HepG2 (cell line): Measurements from ENCODE around the gene ITIH6. TPM values are rescaled to one million over a fixed set of nuclear protein-coding genes. Genes with fewer than 3 reads are reported as not detected.

Experiments
- ATAC-seq: fragments of 200-7000 bp; cut with Tn5 transposase; 3 replicates; pipeline ENCODE4 v1.9.1; 2020; ENCODE audit warnings: mild to moderate bottlenecking, moderate library complexity
- BruUV-seq: library from RNA; stranded (reverse); fragments of 400-500 nt; replicated peaks from 2 replicates; lab custom pipeline; 2021; lab: Mats Ljungman, UMichigan
- CTCF ChIA-PET: fragments of 300-600 bp; formaldehyde crosslinking; extraction: SDS; loops from one replicate; lab custom pipeline; 2021; ENCODE audit warnings: low total read pairs, inconsistent platforms, low intra/inter-chr PET ratio; lab: Yijun Ruan, JAX
- POLR2A ChIA-PET: fragments of 350-600 bp; sonication (Branson Sonifier 250); formaldehyde crosslinking; loops from one replicate; lab custom pipeline; 2020; ENCODE audit warnings: antibody characterized with exemption, inconsistent platforms; lab: Yijun Ruan, JAX
- DNase-seq: peaks from one replicate; pipeline ENCODE4 v3.0.0-alpha.2; 2015; ENCODE audit warnings: low spot score
- FAIRE-seq: peaks from 3 replicates; lab custom pipeline; 2011; peaks lifted over from hg19 to GRCh38; lab: Jason Lieb, UNC
- H2AFZ ChIP-seq: one replicate; pipeline ENCODE4 v1.6.1; 2011; ENCODE audit warnings: low read length, inconsistent platforms
- H3K27ac ChIP-seq: fragments of 300-600 bp; 3 replicates; pipeline ENCODE4 v1.8.0; 2011; ENCODE audit warnings: mixed run types, mild to moderate bottlenecking, mixed read lengths, low read length, inconsistent platforms; ENCODE audit not compliant: insufficient read depth; ENCODE audit errors: extremely low read length
- H3K27me3 ChIP-seq, 2 experiments: fragments of 200-600 bp in 1 of 2; 2 replicates in 1 of 2; 3 replicates in 1 of 2; pipeline versions ENCODE4 v1.6.0 to v1.8.0; 2011; ENCODE audit warnings: low read length in 2 of 2, mild to moderate bottlenecking in 2 of 2, moderate library complexity in 2 of 2, inconsistent platforms in 1 of 2; ENCODE audit not compliant: insufficient read depth in 2 of 2, control insufficient read depth in 1 of 2
- H3K36me3 ChIP-seq, 2 experiments: fragments of 200-600 bp in 1 of 2; replicated peaks in 1 of 2; 2 replicates in 1 of 2; 3 replicates in 1 of 2; pipeline versions ENCODE4 v1.5.1 to v1.8.0; 2011; ENCODE audit warnings: low read length in 2 of 2, inconsistent platforms in 1 of 2; ENCODE audit not compliant: insufficient read depth in 2 of 2, control insufficient read depth in 1 of 2
- H3K4me1 ChIP-seq: 2 replicates; pipeline ENCODE4 v1.5.1; 2012; ENCODE audit warnings: low read length, inconsistent platforms; ENCODE audit not compliant: insufficient read depth
- H3K4me2 ChIP-seq: 2 replicates; pipeline ENCODE4 v1.6.0; 2011; ENCODE audit warnings: low read depth, low read length, inconsistent platforms
- H3K4me3 ChIP-seq, 3 experiments: fragments of 200-600 bp in 1 of 3; sonication (generic), shearing (Covaris generic) in 1 of 3; replicated peaks in 1 of 3; 2 replicates each; pipeline ENCODE4 v1.5.1; 2011 to 2016; ENCODE audit warnings: low read length in 3 of 3, inconsistent platforms in 2 of 3, low read depth in 2 of 3, mild to moderate bottlenecking in 2 of 3, control low read depth in 1 of 3, mixed read lengths in 1 of 3; ENCODE audit not compliant: insufficient read depth in 1 of 3
- H3K79me2 ChIP-seq: one replicate; pipeline ENCODE4 v1.6.1; 2011; ENCODE audit warnings: low read length, inconsistent platforms; ENCODE audit not compliant: insufficient read depth
- H3K9ac ChIP-seq: 2 replicates; pipeline ENCODE4 v1.6.0; 2011; ENCODE audit warnings: mild to moderate bottlenecking, low read depth, low read length, inconsistent platforms; ENCODE audit not compliant: insufficient read depth
- H3K9me3 ChIP-seq: 2 replicates; pipeline ENCODE4 v1.5.1; 2012; ENCODE audit warnings: mild to moderate bottlenecking, low read length
- H4K20me1 ChIP-seq: 2 replicates; pipeline ENCODE4 v1.6.0; 2011; ENCODE audit warnings: inconsistent platforms, mild to moderate bottlenecking, low read length, moderate library complexity; ENCODE audit not compliant: insufficient read depth
- CC2D1A ChIP-seq: sonication (generic); formaldehyde crosslinking; IDR thresholded peaks from 2 replicates; pipeline ENCODE4 v1.8.1; 2023; ENCODE audit warnings: mild to moderate bottlenecking, missing genetic modification reagents
- ETV6 ChIP-seq: sonication (generic); formaldehyde crosslinking; conservative IDR thresholded peaks from 2 replicates; pipeline ENCODE4 v1.4.0; 2020; ENCODE audit warnings: missing genetic modification reagents
- FOXP1 ChIP-seq, 2 experiments: fragments of 450-650 bp in 1 of 2; IDR thresholded peaks; 2 replicates each; pipeline ENCODE4 v1.6.1; 2017 to 2018; ENCODE audit warnings: antibody characterized with exemption in 1 of 2
- JUND ChIP-seq: sonication (generic); formaldehyde crosslinking; IDR thresholded peaks from 2 replicates; pipeline ENCODE4 v1.8.0; 2022; ENCODE audit warnings: mild to moderate bottlenecking, missing genetic modification reagents
- KLF9 ChIP-seq: IDR thresholded peaks from 2 replicates; pipeline ENCODE4 v1.6.1; 2016; ENCODE audit warnings: low read depth
- MTF2 ChIP-seq: sonication (generic); formaldehyde crosslinking; IDR thresholded peaks from 2 replicates; pipeline ENCODE4 v1.5.0; 2020; ENCODE audit warnings: missing genetic modification reagents, borderline replicate concordance
- NFRKB ChIP-seq: fragments of 450-650 bp; IDR thresholded peaks from 2 replicates; pipeline ENCODE4 v1.6.1; 2017
- SNAI1 ChIP-seq: sonication (generic); formaldehyde crosslinking; IDR thresholded peaks from 2 replicates; pipeline ENCODE4 v1.5.0; 2020; ENCODE audit warnings: mild to moderate bottlenecking, missing genetic modification reagents, borderline replicate concordance
- SOX6 ChIP-seq, 2 experiments: fragments of 450-650 bp in 1 of 2; sonication (generic) in 1 of 2; formaldehyde crosslinking in 1 of 2; IDR thresholded peaks; 2 replicates each; pipeline versions ENCODE4 v1.4.0 to v1.6.1; 2017 to 2020; ENCODE audit warnings: antibody characterized with exemption in 1 of 2, mild to moderate bottlenecking in 1 of 2, missing genetic modification reagents in 1 of 2
- TAF1 ChIP-seq: sonication (generic); formaldehyde crosslinking; IDR thresholded peaks from 2 replicates; pipeline ENCODE4 v1.4.0; 2020; ENCODE audit warnings: missing genetic modification reagents
- ZNF546 ChIP-seq: sonication (generic); formaldehyde crosslinking; conservative IDR thresholded peaks from 2 replicates; pipeline ENCODE4 v1.8.1; 2023; ENCODE audit warnings: mild to moderate bottlenecking, missing genetic modification reagents
- WGBS: methylation state at CpG from one replicate; pipeline ENCODE4 v1.1.6; 2017; ENCODE audit warnings: low lambda C conversion rate; 5-methylcytosine and 5-hydroxymethylcytosine counted together
- in situ Hi-C: cut with HindIII; loops from 2 replicates; pipeline ENCODE4 v1.10.0; 2017; ENCODE audit warnings: low pct_unique_long_range_greater_than_20kb; ENCODE audit not compliant: extremely low pct_ligation_motif_present
- intact Hi-C: fragments of 100-400 bp; cut with micrococcal nuclease; formaldehyde crosslinking; loops from one replicate; pipeline ENCODE4 v1.10.0; 2022; ENCODE audit not compliant: unreplicated experiment
- polyA plus RNA-seq, 8 experiments: library from polyadenylated mRNA; depleted of rRNA in 3 of 8; stranded (reverse) in 7 of 8; unstranded in 1 of 8; fragments of >200 nt; fragmentation: Illumina TruSeq in 4 of 8; extraction: Trizol in 4 of 8; gene quantifications; 2 replicates each; pipeline versions ENCODE4 v1.2.1 to v1.2.3, GENCODE V29; 2011 to 2016; ENCODE audit warnings: low read depth in 4 of 8, missing spikeins in 1 of 8, mixed read lengths in 1 of 8; ENCODE audit not compliant: insufficient read depth in 1 of 8
- total RNA-seq, 5 experiments: library from RNA; depleted of rRNA; stranded (reverse); fragments of >200 nt; fragmentation: Illumina TruSeq; extraction: Trizol; gene quantifications; 2 replicates each; pipeline ENCODE4 v1.2.3, GENCODE V29; 2016; ENCODE audit warnings: low read depth in 1 of 5
- TF ChIP-seq, protein P1 (sequence below): sonication (generic); formaldehyde crosslinking; IDR thresholded peaks from 2 replicates; pipeline ENCODE4 v1.4.0; 2020; ENCODE audit warnings: missing genetic modification reagents
- TF ChIP-seq, protein P2 (sequence below): IDR thresholded peaks from 2 replicates; pipeline ENCODE4 v1.6.1; 2016; ENCODE audit warnings: missing biosample characterization, missing genetic modification reagents, low read depth
- TF ChIP-seq, protein P3 (sequence below): sonication (generic); formaldehyde crosslinking; IDR thresholded peaks from 2 replicates; pipeline ENCODE4 v1.5.0; 2020; ENCODE audit warnings: mild to moderate bottlenecking, missing genetic modification reagents

Gene ITIH6
- total and polyA plus RNA-seq, 2 of the 13 experiments (the other 11 are each of a cell fraction or from before 2014, with no cell fraction given), result not detected

DNA sequence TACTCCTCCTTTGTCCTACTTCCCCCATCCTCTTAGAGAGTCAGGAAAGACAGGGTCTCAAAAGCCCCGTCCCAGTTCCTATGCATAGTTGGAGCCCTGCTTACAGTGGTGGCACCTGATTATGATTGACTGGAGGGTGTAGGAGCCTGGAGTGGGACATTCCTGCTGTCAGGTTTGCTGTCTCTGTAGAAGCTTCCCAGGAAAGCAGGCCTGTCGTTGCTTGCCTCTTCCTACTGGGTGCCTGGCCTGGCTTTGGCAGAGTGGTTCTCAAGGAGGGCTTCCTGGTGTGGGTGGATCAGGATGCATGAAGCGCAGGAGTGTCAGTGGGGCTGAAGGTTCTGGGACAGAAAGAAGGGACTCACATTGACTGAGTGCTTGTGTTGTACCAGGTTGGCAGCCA is 14.3 kb upstream of the ITIH6 start (continued):
- TF ChIP-seq, protein P1, sequence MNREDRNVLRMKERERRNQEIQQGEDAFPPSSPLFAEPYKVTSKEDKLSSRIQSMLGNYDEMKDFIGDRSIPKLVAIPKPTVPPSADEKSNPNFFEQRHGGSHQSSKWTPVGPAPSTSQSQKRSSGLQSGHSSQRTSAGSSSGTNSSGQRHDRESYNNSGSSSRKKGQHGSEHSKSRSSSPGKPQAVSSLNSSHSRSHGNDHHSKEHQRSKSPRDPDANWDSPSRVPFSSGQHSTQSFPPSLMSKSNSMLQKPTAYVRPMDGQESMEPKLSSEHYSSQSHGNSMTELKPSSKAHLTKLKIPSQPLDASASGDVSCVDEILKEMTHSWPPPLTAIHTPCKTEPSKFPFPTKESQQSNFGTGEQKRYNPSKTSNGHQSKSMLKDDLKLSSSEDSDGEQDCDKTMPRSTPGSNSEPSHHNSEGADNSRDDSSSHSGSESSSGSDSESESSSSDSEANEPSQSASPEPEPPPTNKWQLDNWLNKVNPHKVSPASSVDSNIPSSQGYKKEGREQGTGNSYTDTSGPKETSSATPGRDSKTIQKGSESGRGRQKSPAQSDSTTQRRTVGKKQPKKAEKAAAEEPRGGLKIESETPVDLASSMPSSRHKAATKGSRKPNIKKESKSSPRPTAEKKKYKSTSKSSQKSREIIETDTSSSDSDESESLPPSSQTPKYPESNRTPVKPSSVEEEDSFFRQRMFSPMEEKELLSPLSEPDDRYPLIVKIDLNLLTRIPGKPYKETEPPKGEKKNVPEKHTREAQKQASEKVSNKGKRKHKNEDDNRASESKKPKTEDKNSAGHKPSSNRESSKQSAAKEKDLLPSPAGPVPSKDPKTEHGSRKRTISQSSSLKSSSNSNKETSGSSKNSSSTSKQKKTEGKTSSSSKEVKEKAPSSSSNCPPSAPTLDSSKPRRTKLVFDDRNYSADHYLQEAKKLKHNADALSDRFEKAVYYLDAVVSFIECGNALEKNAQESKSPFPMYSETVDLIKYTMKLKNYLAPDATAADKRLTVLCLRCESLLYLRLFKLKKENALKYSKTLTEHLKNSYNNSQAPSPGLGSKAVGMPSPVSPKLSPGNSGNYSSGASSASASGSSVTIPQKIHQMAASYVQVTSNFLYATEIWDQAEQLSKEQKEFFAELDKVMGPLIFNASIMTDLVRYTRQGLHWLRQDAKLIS (CRISPR knock-in tag), result no peak

DNA sequence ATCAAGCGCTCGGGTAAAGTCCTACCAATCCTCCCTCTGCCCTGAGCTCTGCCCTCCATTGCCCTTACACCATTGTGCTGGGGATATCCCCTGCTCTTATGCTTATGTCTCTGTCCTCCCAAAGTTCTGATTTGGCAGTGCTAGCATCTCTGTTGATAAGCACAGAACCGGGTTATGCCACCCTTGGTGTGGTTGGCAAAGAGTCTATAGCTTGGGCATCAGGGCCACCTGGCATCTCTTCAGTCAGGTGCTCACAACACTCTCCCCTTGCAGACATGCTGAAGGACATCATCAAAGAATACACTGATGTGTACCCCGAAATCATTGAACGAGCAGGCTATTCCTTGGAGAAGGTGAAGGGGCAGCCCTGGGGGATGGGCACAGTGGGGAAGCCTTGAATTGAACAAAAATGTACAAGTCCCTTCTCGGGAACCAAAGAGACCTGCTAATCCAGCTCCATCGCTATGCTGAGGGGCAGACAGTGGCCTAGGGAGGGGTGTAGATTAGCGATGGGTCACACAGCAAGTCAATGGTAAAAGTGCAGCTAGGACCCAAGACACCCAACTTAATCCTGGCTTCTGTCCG is 13.3 kb upstream of the ITIH6 start:
- no peak overlapping the region for H3K27ac ChIP-seq
- intact Hi-C loops, result no loop called here
- DNase-seq (no peak), ATAC-seq (no peak), FAIRE-seq (no peak)
- H3K4me3 ChIP-seq, result no peak overlapping the region
- H2AFZ ChIP-seq, result no peak overlapping the region
- H3K79me2 ChIP-seq, result peaks cover 24% of the 10 kb centered on the region
- H3K4me2 ChIP-seq, result no peak overlapping the region; the same call in 1 of the 2 replicates
- no peaks in the 10 kb centered on the region; a peak in 1 of 5 replicates for H3K27me3 ChIP-seq
- no TSS peak for BruUV-seq
- peaks cover 20% of the 10 kb centered on the region for H3K4me1 ChIP-seq
- TF ChIP-seq ZNF546 (CRISPR knock-in tag) (no peak), CC2D1A (no peak), SOX6 (IDR thresholded peaks at IDR 0.05) (no peak), SOX6 (CRISPR knock-in tag; IDR thresholded peaks at IDR 0.05) (no peak), NFRKB (no peak), TAF1 (CRISPR knock-in tag) (no peak), KLF9 (CRISPR knock-in tag) (no peak), ETV6 (CRISPR knock-in tag) (no peak), SNAI1 (CRISPR knock-in tag) (no peak), JUND (no peak), MTF2 (CRISPR knock-in tag) (no peak), FOXP1 (IDR thresholded peaks at IDR 0.05) (no peak), FOXP1 (CRISPR knock-in tag; IDR thresholded peaks at IDR 0.05) (no peak)
- TF ChIP-seq, protein P2, sequence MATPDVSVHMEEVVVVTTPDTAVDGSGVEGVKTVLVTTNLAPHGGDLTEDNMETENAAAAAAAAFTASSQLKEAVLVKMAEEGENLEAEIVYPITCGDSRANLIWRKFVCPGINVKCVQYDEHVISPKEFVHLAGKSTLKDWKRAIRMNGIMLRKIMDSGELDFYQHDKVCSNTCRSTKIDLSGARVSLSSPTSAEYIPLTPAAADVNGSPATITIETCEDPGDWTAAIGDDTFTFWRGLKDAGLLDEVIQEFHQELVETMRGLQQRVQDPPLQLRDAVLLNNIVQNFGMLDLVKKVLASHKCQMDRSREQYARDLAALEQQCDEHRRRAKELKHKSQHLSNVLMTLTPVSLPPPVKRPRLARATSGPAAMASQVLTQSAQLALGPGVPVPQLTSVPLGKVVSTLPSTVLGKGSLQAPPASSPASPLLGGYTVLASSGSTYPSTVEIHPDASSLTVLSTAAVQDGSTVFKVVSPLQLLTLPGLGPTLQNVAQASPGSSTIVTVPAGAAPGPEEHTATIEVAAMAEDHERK (CRISPR knock-in tag), result no peak
- TF ChIP-seq, protein P3, sequence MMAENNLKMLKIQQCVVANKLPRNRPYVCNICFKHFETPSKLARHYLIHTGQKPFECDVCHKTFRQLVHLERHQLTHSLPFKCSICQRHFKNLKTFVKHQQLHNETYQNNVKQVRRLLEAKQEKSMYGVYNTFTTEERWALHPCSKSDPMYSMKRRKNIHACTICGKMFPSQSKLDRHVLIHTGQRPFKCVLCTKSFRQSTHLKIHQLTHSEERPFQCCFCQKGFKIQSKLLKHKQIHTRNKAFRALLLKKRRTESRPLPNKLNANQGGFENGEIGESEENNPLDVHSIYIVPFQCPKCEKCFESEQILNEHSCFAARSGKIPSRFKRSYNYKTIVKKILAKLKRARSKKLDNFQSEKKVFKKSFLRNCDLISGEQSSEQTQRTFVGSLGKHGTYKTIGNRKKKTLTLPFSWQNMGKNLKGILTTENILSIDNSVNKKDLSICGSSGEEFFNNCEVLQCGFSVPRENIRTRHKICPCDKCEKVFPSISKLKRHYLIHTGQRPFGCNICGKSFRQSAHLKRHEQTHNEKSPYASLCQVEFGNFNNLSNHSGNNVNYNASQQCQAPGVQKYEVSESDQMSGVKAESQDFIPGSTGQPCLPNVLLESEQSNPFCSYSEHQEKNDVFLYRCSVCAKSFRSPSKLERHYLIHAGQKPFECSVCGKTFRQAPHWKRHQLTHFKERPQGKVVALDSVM (CRISPR knock-in tag), result no peak
- peaks cover 6 to 26% of the 10 kb centered on the region in 2 experiments; a peak in 4 of 5 replicates for H3K36me3 ChIP-seq
- H4K20me1 ChIP-seq, result no peaks in the 10 kb centered on the region
- no peaks in the 10 kb centered on the region for H3K9me3 ChIP-seq
- ChIA-PET POLR2A (no interaction called here), CTCF (no interaction called here)
- no peak overlapping the region for H3K9ac ChIP-seq
- WGBS, result 93% methylated on average over 6 of the region's 9 CpGs
- in situ Hi-C loops, result no loop called here
